H9 (cell line): ENCODE results near the gene ADGRA1. TPM values are rescaled to one million over a fixed set of nuclear protein-coding genes. Genes with fewer than 3 reads are reported as not detected.

ENCODE experiments used
- DNase-seq: peaks from one replicate; pipeline ENCODE4 v3.0.0-alpha.2; 2017
- H2AFZ ChIP-seq: one replicate; pipeline ENCODE4 v1.6.1; 2013; ENCODE audit warnings: mild to moderate bottlenecking, low read length, control low read depth, moderate library complexity
- H2AK5ac ChIP-seq: 2 replicates; pipeline ENCODE4 v1.6.1; 2013; ENCODE audit warnings: low read length, control low read depth, mixed read lengths; ENCODE audit not compliant: insufficient read length
- H2BK120ac ChIP-seq: one replicate; pipeline ENCODE4 v1.6.1; 2013; ENCODE audit warnings: low read depth, mild to moderate bottlenecking, low read length, control low read depth, inconsistent platforms; ENCODE audit not compliant: poor library complexity, severe bottlenecking
- H2BK12ac ChIP-seq: 2 replicates; pipeline ENCODE4 v1.6.1; 2013; ENCODE audit warnings: low read length, control low read depth, mixed read lengths, low read depth; ENCODE audit not compliant: insufficient read length
- H2BK15ac ChIP-seq: 2 replicates; pipeline ENCODE4 v1.6.1; 2013; ENCODE audit warnings: low read depth, low read length, control low read depth
- H2BK20ac ChIP-seq: one replicate; pipeline ENCODE4 v1.6.1; 2013; ENCODE audit warnings: low read depth, mild to moderate bottlenecking, low read length, control low read depth, inconsistent platforms; ENCODE audit not compliant: poor library complexity, severe bottlenecking
- H2BK5ac ChIP-seq: 2 replicates; pipeline ENCODE4 v1.6.1; 2013; ENCODE audit warnings: low read length, control low read depth, mixed read lengths; ENCODE audit not compliant: insufficient read length
- H3K14ac ChIP-seq: 2 replicates; pipeline ENCODE4 v1.6.1; 2013; ENCODE audit warnings: low read length, control low read depth; ENCODE audit not compliant: insufficient read depth
- H3K18ac ChIP-seq: 2 replicates; pipeline ENCODE4 v1.6.1; 2013; ENCODE audit warnings: low read depth, mild to moderate bottlenecking, mixed read lengths, low read length, control low read depth; ENCODE audit not compliant: insufficient read length
- H3K23ac ChIP-seq: 2 replicates; pipeline ENCODE4 v1.6.1; 2013; ENCODE audit warnings: low read length, control low read depth, mixed read lengths, low read depth; ENCODE audit not compliant: insufficient read length
- H3K23me2 ChIP-seq: 2 replicates; pipeline ENCODE4 v1.6.1; 2013; ENCODE audit warnings: low read depth, mild to moderate bottlenecking, mixed read lengths, low read length, control low read depth; ENCODE audit not compliant: insufficient read length, poor library complexity, severe bottlenecking
- H3K27ac ChIP-seq: 2 replicates; pipeline ENCODE4 v1.5.1; 2013; ENCODE audit warnings: low read length, control low read depth, mixed read lengths, low read depth; ENCODE audit not compliant: insufficient read length
- H3K27me3 ChIP-seq: 2 replicates; pipeline ENCODE4 v1.6.1; 2013; ENCODE audit warnings: low read length, control low read depth, inconsistent platforms; ENCODE audit not compliant: insufficient read depth
- H3K4ac ChIP-seq: 2 replicates; pipeline ENCODE4 v1.6.1; 2013; ENCODE audit warnings: low read depth, mild to moderate bottlenecking, control low read depth, inconsistent platforms, low read length, moderate library complexity
- H3K4me1 ChIP-seq: 2 replicates; pipeline ENCODE4 v1.6.1; 2013; ENCODE audit warnings: low read length, control low read depth, inconsistent platforms; ENCODE audit not compliant: insufficient read depth
- H3K4me2 ChIP-seq: 2 replicates; pipeline ENCODE4 v1.6.1; 2013; ENCODE audit warnings: low read length, control low read depth, mixed read lengths; ENCODE audit not compliant: insufficient read length, insufficient read depth
- H3K56ac ChIP-seq: 2 replicates; pipeline ENCODE4 v1.6.1; 2013; ENCODE audit warnings: low read depth, mild to moderate bottlenecking, mixed read lengths, low read length, control low read depth; ENCODE audit not compliant: insufficient read length
- H3K79me1 ChIP-seq: 2 replicates; pipeline ENCODE4 v1.6.1; 2013; ENCODE audit warnings: low read depth, mild to moderate bottlenecking, moderate library complexity, low read length, control low read depth, inconsistent platforms; ENCODE audit not compliant: insufficient read depth, poor library complexity, severe bottlenecking
- H3K79me2 ChIP-seq: 2 replicates; pipeline ENCODE4 v1.6.1; 2013; ENCODE audit warnings: low read length, control low read depth, inconsistent platforms; ENCODE audit not compliant: insufficient read depth
- H3K9ac ChIP-seq: 2 replicates; pipeline ENCODE4 v1.6.1; 2013; ENCODE audit warnings: low read length, control low read depth, mixed read lengths; ENCODE audit not compliant: insufficient read length; ENCODE audit errors: extremely low read depth
- H3K9me3 ChIP-seq: one replicate; pipeline ENCODE4 v1.6.1; 2013; ENCODE audit warnings: low read depth, low read length, inconsistent platforms; ENCODE audit not compliant: control insufficient read depth
- H3T11ph ChIP-seq: one replicate; pipeline ENCODE4 v1.6.1; 2013; ENCODE audit warnings: mild to moderate bottlenecking, low read length, control low read depth, inconsistent platforms
- H4K20me1 ChIP-seq: one replicate; pipeline ENCODE4 v1.6.1; 2013; ENCODE audit not compliant: control insufficient read depth, insufficient read length, insufficient read depth
- H4K5ac ChIP-seq: 2 replicates; pipeline ENCODE4 v1.6.1; 2013; ENCODE audit warnings: low read depth, mild to moderate bottlenecking, mixed read lengths, low read length, control low read depth; ENCODE audit not compliant: insufficient read length
- H4K8ac ChIP-seq: replicated peaks from 2 replicates; pipeline ENCODE4 v1.6.1; 2013; ENCODE audit warnings: low read length, control low read depth, mixed read lengths, low read depth; ENCODE audit not compliant: insufficient read length
- H4K91ac ChIP-seq: 2 replicates; pipeline ENCODE4 v1.6.1; 2013; ENCODE audit warnings: low read depth, mild to moderate bottlenecking, moderate library complexity, mixed read lengths, low read length, control low read depth; ENCODE audit not compliant: insufficient read length
- H3K27ac Mint-ChIP-seq, 3 experiments: 2 replicates in 2 of 3; 3 replicates in 1 of 3; pipeline ENCODE4 v1.8.0; 2020 to 2021; ENCODE audit warnings: mixed read lengths in 3 of 3, mild to moderate bottlenecking in 1 of 3, moderate library complexity in 1 of 3
- H3K27me3 Mint-ChIP-seq: 2 replicates; pipeline ENCODE4 v1.8.0; 2021; ENCODE audit warnings: low read depth, mild to moderate bottlenecking, moderate library complexity, mixed read lengths
- H3K36me3 Mint-ChIP-seq, 3 experiments: 2 replicates in 2 of 3; 3 replicates in 1 of 3; pipeline ENCODE4 v1.8.0; 2020 to 2021; ENCODE audit warnings: low read depth in 3 of 3, mixed read lengths in 3 of 3; ENCODE audit not compliant: insufficient read depth in 1 of 3
- H3K4me1 Mint-ChIP-seq, 2 experiments: 2 replicates each; pipeline ENCODE4 v1.8.0; 2020; ENCODE audit warnings: mixed read lengths in 2 of 2
- H3K4me3 Mint-ChIP-seq, 2 experiments: 2 replicates in 1 of 2; 3 replicates in 1 of 2; pipeline ENCODE4 v1.8.0; 2020 to 2021; ENCODE audit warnings: mild to moderate bottlenecking in 2 of 2, mixed read lengths in 2 of 2, moderate library complexity in 1 of 2
- H3K9me3 Mint-ChIP-seq, 2 experiments: 2 replicates in 1 of 2; 3 replicates in 1 of 2; pipeline ENCODE4 v1.8.0; 2020; ENCODE audit warnings: mild to moderate bottlenecking in 2 of 2, mixed read lengths in 2 of 2, moderate library complexity in 1 of 2
- CTCF ChIP-seq: fragments of 200-600 bp; sonication (generic); conservative IDR thresholded peaks from 3 replicates; pipeline ENCODE4 v1.8.0; 2021; ENCODE audit warnings: antibody characterized with exemption, mild to moderate bottlenecking
- WGBS: extraction: QIAGEN DNeasy Blood & Tissue Kit; methylation state at CpG from one replicate; pipeline ENCODE4 v1.1.7; 2013; ENCODE audit warnings: missing lambda C conversion rate, low lambda C conversion rate, mixed read lengths; ENCODE audit not compliant: insufficient read length; ENCODE audit errors: extremely low coverage; 5-methylcytosine and 5-hydroxymethylcytosine counted together
- total RNA-seq: library from RNA; stranded (reverse); gene quantifications from 2 replicates; pipeline ENCODE4 v1.2.1, GENCODE V29; 2021

ADGRA1 gene
- total RNA-seq, 1 experiment from 2014 or later = 0.11 TPM

- no CpG with 5 or more reads among the region's 12 CpGs for WGBS
Observed at GRCh38 chr10:133113847-133114246, 26.1 kb downstream of the ADGRA1 start.

More at GRCh38 chr10:133113847-133114246, 26.1 kb downstream of the ADGRA1 start:
- H3K56ac ChIP-seq = no peak overlapping the region
- H3K27me3 Mint-ChIP-seq = peaks cover 8% of the 10 kb centered on the region
- H3K27me3 ChIP-seq = no peaks in the 10 kb centered on the region
- H2AFZ ChIP-seq = no peak overlapping the region
- H3K4ac ChIP-seq = no peak overlapping the region
- H2AK5ac ChIP-seq = no peak overlapping the region
- H3K4me3 Mint-ChIP-seq = no peak overlapping the region
- no peaks in the 10 kb centered on the region for H3K9me3 ChIP-seq
- H3K4me1 Mint-ChIP-seq = no peaks in the 10 kb centered on the region
- no peak for TF ChIP-seq CTCF
- H3K27ac ChIP-seq = no peak overlapping the region
- H4K8ac ChIP-seq = no peak overlapping the region
- no peaks in the 10 kb centered on the region for H3K4me1 ChIP-seq
- H2BK20ac ChIP-seq = no peak overlapping the region
- no peak overlapping the region for H2BK120ac ChIP-seq
- peaks cover 17 to 24% of the 10 kb centered on the region in 2 experiments for H3K9me3 Mint-ChIP-seq
- no peak overlapping the region for H2BK12ac ChIP-seq
- no peak overlapping the region for H3T11ph ChIP-seq
- no peaks in the 10 kb centered on the region for H3K79me2 ChIP-seq
- H4K5ac ChIP-seq = no peak overlapping the region
- no peak overlapping the region for H3K9ac ChIP-seq
- H3K36me3 Mint-ChIP-seq = peaks cover 0 to 11% (median 0%) of the 10 kb centered on the region in 3 experiments; a peak in 2 of 7 replicates
- no peak overlapping the region for H2BK5ac ChIP-seq
- H3K4me2 ChIP-seq = no peak overlapping the region
- H3K23me2 ChIP-seq = peaks cover 2% of the 10 kb centered on the region
- H4K91ac ChIP-seq = no peak overlapping the region
- H2BK15ac ChIP-seq = no peak overlapping the region
- H4K20me1 ChIP-seq = no peaks in the 10 kb centered on the region
- no peak overlapping the region for H3K18ac ChIP-seq
- H3K27ac Mint-ChIP-seq = no peak overlapping the region; a peak in 1 of 7 replicates
- H3K23ac ChIP-seq = no peak overlapping the region
- no peaks in the 10 kb centered on the region for H3K79me1 ChIP-seq
- no peak for DNase-seq
- no peak overlapping the region; the same call in 1 of the 2 replicates for H3K14ac ChIP-seq
